GM19238 (cell line): ENCODE results near the gene CDAN1.

Experiments
- DNase-seq: peaks from one replicate; pipeline ENCODE4 v3.0.0; 2011; ENCODE audit warnings: low spot score; ENCODE audit not compliant: insufficient read length

Gene CDAN1

GRCh38 chr15:42735382-42736165 lies 1.4 kb downstream of the CDAN1 start:
- DNase-seq, result no peak

- DNase-seq, result no peak
These were observed 2.8 kb downstream of the CDAN1 start for GRCh38 chr15:42734076-42734672.

DNA sequence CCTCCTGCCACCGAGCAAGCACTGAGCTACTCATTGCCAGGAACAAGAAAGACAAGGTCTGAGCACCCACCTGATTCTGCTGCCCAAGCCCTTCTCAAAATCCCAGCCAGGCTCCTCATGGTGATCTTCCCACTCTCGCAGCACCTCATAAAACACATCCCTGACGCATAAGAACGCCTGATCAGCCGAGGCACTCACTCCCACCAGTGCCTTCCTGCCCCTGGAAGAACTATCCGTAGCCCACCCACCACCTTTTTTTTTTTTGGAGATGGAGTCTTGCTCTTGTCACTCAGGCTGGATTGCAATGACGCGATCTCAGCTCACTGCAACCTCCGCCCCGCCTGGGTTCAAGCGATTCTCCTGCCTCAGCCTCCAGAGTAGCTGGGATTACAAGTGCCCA lies 3.9 kb downstream of the CDAN1 start:
- no peak for DNase-seq

- DNase-seq, result no peak
These were observed 4.7 kb downstream of the CDAN1 start for GRCh38 chr15:42732095-42732827.

- DNase-seq, result no peak
These were observed 5.5 kb downstream of the CDAN1 start for GRCh38 chr15:42731461-42731860.

DNA sequence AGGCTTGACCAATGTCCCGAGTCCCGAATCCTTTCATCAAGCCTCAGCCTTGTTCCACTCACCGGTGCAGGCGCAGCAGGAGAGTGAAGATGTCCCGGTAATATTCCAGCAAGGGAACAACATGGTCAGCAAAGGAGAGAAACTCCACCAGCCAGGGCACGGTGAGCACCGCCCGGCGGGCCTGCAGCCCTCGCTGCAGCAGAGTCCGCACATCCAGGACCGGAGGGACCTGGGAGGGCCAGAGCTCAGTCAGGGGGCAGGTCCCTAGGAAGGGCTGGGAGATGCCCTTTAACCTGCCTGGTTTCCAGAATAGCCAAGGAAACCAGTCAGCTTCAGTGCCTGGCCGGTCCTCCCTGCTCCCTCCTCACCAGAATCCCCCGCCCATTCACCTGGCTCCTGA lies 6.4 kb downstream of the CDAN1 start:
- DNase-seq, result no peak

DNA sequence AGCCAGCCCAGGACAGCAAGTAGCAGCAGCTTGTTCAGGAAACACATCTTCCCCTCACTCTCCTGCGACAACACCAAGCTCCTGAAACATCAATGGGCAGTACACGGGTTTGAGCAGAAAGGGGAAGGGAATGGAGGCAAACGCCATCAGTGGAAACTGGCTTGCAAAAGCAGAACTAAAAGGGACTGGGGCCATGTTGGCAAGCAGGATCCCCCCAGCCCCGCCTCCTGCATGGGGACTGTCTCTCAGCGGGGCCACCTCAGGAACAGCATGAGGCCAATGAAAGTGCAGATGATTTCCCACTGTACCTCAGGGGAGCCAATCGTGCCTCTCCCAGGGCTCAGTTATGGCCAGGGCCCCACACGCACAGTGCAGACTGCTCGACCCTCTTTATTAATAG lies 6.8 kb downstream of the CDAN1 start:
- no peak for DNase-seq

- no peak for DNase-seq
These were observed 7.5 kb downstream of the CDAN1 start for GRCh38 chr15:42729409-42729808.

DNA sequence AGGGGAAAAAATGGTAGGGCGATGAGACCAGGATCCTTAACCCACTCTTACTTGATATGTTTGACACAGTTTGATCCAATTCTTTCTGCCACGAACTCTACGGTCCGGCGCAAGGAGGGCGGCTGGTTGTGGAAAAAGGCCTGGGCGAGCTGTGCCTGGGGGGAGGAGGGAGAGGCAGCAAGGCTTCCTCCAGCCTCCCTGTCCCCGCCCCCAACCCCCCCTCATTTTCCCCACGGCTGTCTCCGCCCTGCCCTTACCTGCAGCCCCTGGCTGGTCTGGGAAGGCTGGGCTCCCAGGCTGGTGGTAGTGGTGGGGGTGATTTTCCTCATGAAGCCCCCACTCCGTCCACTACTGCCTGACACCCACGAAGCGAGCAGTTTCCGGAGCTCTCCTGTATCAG lies 8.0 kb downstream of the CDAN1 start:
- DNase-seq, result no peak

DNA sequence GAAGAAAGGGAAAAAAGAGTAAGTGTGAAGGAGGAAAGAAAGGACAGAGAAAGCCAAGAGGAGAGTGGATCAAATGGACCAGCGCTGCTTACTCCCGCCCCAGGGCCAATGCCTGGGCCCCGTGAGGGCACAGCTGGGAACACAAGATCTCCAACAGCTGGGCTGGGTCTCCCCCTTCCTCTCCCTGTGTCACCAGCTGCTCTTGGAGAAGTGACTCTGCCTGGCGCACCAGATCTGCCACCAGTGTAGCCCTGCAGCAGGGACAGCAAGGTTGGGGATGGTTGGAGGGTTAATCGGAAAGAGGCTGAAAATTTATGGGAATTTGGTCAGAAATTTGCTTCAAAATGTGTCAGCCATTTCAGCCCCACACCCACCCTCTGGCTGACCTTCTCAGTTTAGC lies 8.4 kb downstream of the CDAN1 start:
- no peak for DNase-seq

DNA sequence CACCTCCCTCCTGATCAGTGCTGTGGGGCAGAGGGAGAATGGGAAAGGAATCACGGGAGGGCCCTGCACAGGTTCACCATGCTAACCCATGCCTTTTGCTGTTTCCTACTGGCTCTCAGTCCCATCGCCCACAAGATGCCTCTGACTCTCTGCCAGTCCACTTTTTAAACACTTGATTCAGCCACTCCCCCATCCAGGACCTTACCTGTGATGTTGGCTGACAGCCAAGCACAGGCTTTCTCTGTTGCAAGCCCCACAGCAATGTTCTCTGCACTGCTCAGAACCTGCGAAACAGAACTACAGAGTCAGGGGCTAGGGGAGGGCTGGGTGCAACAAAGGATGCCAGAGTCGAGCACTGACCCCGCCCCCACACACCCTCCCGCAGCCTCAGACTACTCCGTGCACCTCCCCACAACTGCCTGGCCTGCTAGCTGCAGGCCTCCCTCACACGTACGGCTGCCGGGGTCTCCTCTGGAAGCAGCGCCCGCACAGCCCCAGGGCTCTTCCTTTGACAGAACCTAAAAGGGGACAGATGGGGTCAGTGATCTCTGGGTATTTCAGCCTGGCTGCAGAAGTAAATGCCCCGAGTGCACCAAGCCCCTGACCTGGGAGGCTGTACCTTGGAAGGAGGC lies 9.1 kb downstream of the CDAN1 start:
- no peak for DNase-seq

DNA sequence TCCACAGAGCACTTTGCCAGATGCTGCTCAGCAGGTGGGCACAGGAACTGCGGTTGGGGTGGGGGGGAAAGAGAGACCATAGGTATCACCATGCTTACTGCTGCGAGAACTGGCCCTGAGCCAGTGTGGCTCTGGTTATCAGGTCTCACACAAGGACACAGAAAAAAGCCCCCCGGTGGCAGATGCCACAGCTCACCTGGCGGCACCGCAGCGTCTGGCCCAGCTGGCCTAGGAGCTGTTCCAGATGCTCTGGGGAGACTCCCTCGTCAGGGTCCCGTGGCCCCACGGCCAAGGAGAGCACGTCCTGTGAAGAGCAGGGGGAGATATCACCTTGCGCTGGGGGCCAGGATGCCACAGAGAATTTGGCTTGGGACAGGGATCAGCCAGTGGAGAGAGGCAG lies 10.8 kb downstream of the CDAN1 start:
- no peak for DNase-seq

GRCh38 chr15:42725331-42725903 lies 11.5 kb downstream of the CDAN1 start:
- no peak for DNase-seq

DNA sequence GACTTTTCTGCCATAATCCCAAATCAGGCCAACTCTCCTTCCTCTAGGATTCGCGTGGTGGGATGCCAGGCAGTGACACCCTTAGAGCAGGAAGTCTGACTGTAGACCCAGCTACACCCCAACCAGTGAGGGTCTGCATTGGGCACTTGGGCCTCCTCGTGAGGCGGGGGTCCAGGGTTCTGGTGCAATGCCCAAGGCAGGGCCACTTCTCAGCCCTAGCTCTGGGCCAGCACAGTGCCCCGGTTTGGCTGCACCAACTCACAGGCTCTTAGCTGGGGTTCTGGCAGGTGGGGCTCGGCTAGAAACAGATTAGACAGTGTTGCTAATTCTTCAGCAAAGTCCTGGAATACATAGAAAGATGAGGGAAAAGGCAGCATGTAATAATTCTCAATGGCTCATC lies 12.7 kb downstream of the CDAN1 start:
- DNase-seq, result no peak

DNA sequence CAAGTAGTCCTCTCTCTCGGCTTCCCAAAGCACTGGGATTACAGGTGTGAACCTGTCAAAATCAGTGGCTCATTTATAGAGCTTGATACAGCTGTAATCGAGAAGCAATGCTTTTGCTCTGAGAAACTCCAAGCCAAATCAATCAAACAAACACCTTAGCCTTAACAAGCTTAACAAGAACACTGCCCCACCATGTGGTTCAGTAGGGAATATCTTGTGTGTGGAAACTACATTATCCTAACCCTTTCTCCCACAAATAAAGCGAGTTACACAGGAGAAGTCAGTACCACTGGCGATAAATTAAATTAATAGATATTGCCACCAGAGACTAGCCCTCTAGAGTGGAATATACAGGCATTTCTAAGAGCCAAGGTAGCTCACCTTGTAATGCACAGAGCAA lies 13.9 kb downstream of the CDAN1 start:
- no peak for DNase-seq

DNA sequence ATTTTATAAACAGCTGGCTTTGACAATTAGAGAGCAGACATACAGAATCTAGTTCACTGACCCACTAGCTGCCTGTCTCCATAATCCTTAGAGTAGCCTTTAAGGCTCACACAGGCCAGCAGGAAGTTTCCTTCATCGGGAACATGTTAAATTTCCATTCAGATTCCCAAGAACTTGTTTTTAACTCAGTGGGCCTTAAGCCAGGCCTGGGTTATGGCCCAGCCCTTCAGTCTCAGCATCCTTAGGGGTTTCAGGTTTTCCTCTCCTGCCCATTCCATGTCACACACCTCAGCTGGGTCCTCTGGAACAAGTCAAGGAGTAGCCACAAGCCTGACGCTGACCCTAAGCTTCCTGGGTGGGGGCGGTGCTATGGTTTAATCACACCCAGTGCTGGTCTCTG lies 15.0 kb downstream of the CDAN1 start:
- no peak for DNase-seq

- no peak for DNase-seq
These were observed 15.9 kb downstream of the CDAN1 start for GRCh38 chr15:42721016-42721415.

- DNase-seq, result no peak
These were observed 16.9 kb downstream of the CDAN1 start for GRCh38 chr15:42720071-42720470.

DNA sequence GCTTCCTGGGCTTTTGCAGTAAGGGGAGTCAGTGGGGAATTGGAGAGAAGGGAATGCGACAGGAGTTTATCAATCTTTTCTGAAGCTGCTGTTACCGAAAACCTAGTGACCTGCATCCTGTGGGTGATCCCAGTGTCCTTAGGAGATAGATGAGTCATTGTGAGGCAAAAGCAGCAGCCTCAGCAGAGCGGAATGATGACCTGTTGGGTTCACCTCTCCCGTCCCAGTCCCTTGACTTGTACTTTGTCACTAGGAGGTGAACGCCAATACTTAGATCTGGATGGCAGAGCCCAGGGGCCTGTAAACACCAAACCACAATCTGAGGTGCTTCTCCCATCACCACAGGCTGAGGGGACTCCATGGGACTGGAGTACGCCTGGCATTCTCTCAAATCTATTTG lies 17.9 kb downstream of the CDAN1 start:
- no peak for DNase-seq

GRCh38 chr15:42716626-42717025 lies 20.3 kb downstream of the CDAN1 start:
- DNase-seq, result no peak

DNA sequence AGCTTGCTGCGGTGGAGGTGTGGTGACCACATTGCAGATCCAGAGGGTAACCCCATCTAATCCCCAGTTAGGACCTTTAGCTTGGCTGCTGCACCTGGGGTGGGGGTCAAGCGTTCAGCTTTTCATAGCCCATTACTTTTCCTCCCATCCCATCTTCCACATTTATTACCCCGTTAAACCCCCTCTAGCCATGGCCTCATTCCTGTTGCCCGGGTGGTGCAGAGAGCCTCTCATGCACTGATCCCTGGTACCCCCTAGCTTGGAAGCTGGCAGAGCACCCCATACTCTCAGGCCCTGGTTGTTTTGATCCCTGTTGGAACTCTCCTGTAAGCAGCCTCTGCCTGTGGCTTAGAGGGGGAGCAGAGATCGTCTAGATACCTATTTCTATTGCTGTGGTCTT lies 20.8 kb downstream of the CDAN1 start:
- no peak for DNase-seq

DNA sequence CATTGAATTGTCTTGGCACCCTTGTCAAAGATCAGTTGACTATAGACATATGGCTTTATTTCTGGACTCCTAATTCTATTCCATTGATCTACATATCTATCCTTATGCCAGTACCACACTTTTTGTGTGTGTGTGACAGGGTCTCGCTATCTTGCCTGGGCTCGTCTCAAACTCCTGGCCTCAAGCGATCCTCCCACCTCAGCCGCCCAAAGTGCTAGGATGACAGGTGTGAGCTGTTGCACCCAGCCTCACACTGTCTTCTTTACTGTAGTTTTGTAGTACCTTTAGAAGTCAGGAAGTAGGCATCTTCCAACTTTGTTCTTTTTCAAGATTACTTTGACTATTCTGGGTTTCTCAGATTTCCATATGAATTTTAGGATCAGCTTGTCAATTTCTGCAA lies 24.3 kb downstream of the CDAN1 start:
- DNase-seq, result no peak
